Loucy (cell line): ENCODE data around the gene REC114.
"Not testable (repeated sequence)": the region's sequence is repeated elsewhere in the genome, so short reads cannot be mapped to it uniquely, and the experiment has no call there.

Experiments used
- H2AFZ ChIP-seq: fragments of 200-600 bp; sonication (generic); 2 replicates; pipeline ENCODE4 v1.6.0; 2016; ENCODE audit warnings: antibody characterized with exemption, mild to moderate bottlenecking, low read length, moderate library complexity
- H3F3A ChIP-seq: fragments of 200-600 bp; 2 replicates; pipeline ENCODE4 v1.6.0; 2016; ENCODE audit warnings: antibody characterized with exemption, low read depth, mild to moderate bottlenecking
- H3K27me3 ChIP-seq: fragments of 200-600 bp; sonication (generic); 2 replicates; pipeline ENCODE4 v1.6.1; 2014; ENCODE audit warnings: low read length, mild to moderate bottlenecking; ENCODE audit not compliant: insufficient read depth, poor library complexity, severe bottlenecking
- H3K36me3 ChIP-seq: fragments of 200-600 bp; sonication (generic); 2 replicates; pipeline ENCODE4 v1.6.1; 2016; ENCODE audit warnings: low read length; ENCODE audit not compliant: insufficient read depth
- H3K4me1 ChIP-seq: fragments of 200-600 bp; sonication (generic); 2 replicates; pipeline ENCODE4 v1.5.1; 2014; ENCODE audit warnings: low read length, mild to moderate bottlenecking; ENCODE audit not compliant: insufficient read depth, poor library complexity, severe bottlenecking
- H3K4me2 ChIP-seq: fragments of 200-600 bp; sonication (generic); 2 replicates; pipeline ENCODE4 v1.6.0; 2014; ENCODE audit warnings: antibody characterized with exemption, low read length, low read depth, mild to moderate bottlenecking; ENCODE audit not compliant: poor library complexity, severe bottlenecking
- H3K4me3 ChIP-seq: fragments of 200-600 bp; sonication (generic); 2 replicates; pipeline ENCODE4 v1.5.1; 2014; ENCODE audit warnings: low read length, mild to moderate bottlenecking, mixed read lengths; ENCODE audit not compliant: poor library complexity, severe bottlenecking
- H3K79me2 ChIP-seq: fragments of 200-600 bp; sonication (generic); 2 replicates; pipeline ENCODE4 v1.6.1; 2014; ENCODE audit warnings: low read length; ENCODE audit not compliant: insufficient read depth
- H3K9ac ChIP-seq: fragments of 200-600 bp; sonication (generic); 2 replicates; pipeline ENCODE4 v1.6.0; 2014; ENCODE audit warnings: mild to moderate bottlenecking, low read depth, low read length, moderate library complexity; ENCODE audit not compliant: poor library complexity, severe bottlenecking
- H3K9me2 ChIP-seq: fragments of 200-600 bp; sonication (generic); replicated peaks from 2 replicates; pipeline ENCODE4 v1.6.1; 2016; ENCODE audit warnings: low read depth, low read length, mixed read lengths
- H3K9me3 ChIP-seq: fragments of 200-600 bp; sonication (generic); 2 replicates; pipeline ENCODE4 v1.6.1; 2014; ENCODE audit warnings: mild to moderate bottlenecking, antibody characterized with exemption, low read length, low read depth; ENCODE audit not compliant: insufficient read depth
- H4K20me1 ChIP-seq: fragments of 200-600 bp; sonication (generic); 2 replicates; pipeline ENCODE4 v1.6.0; 2014; ENCODE audit warnings: antibody characterized with exemption, low read length, mild to moderate bottlenecking; ENCODE audit not compliant: insufficient read depth, poor library complexity, severe bottlenecking
- EZH2phosphoT487 ChIP-seq: fragments of 200-600 bp; IDR thresholded peaks from 2 replicates; pipeline ENCODE4 v1.6.1; 2018; ENCODE audit warnings: antibody characterized with exemption, mild to moderate bottlenecking, moderate library complexity, borderline replicate concordance
- TF ChIP-seq, protein P1 (sequence below): fragments of 200-600 bp; sonication (generic); conservative IDR thresholded peaks from 2 replicates; pipeline ENCODE4 v1.5.1; 2014; ENCODE audit warnings: mild to moderate bottlenecking, antibody characterized with exemption, low read length

Gene REC114

DNA sequence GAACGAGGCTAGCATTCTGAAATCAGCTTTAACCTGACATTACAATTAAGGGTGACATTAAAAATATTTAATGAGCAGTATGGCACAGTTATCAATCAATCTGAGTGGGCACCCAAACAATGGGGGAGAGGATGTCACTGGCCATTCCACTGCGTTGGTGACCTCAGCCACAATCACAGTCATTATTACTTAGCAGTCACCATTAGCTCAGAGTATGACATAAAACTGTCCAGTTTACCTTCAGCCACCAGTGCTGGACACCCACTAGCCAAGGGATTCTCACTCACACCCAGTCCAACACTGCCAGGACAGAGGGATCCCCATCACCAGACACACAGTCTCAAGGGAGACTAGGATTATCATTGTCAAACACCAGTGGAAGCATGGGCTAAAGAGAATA, 17.5 kb upstream of the REC114 start:
- no peak overlapping the region for H2AFZ ChIP-seq
- H3K79me2 ChIP-seq = no peaks in the 10 kb centered on the region
- H3K9me2 ChIP-seq = no peaks in the 10 kb centered on the region
- no peaks in the 10 kb centered on the region for H3K36me3 ChIP-seq
- no peak overlapping the region for H3K9ac ChIP-seq
- no peaks in the 10 kb centered on the region for H3K9me3 ChIP-seq
- no peaks in the 10 kb centered on the region for H3K4me1 ChIP-seq
- no peak for TF ChIP-seq EZH2phosphoT487
- TF ChIP-seq, protein P1, sequence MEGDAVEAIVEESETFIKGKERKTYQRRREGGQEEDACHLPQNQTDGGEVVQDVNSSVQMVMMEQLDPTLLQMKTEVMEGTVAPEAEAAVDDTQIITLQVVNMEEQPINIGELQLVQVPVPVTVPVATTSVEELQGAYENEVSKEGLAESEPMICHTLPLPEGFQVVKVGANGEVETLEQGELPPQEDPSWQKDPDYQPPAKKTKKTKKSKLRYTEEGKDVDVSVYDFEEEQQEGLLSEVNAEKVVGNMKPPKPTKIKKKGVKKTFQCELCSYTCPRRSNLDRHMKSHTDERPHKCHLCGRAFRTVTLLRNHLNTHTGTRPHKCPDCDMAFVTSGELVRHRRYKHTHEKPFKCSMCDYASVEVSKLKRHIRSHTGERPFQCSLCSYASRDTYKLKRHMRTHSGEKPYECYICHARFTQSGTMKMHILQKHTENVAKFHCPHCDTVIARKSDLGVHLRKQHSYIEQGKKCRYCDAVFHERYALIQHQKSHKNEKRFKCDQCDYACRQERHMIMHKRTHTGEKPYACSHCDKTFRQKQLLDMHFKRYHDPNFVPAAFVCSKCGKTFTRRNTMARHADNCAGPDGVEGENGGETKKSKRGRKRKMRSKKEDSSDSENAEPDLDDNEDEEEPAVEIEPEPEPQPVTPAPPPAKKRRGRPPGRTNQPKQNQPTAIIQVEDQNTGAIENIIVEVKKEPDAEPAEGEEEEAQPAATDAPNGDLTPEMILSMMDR = no peak
- H3F3A ChIP-seq = no peaks in the 10 kb centered on the region
- H3K27me3 ChIP-seq = no peaks in the 10 kb centered on the region
- no peak overlapping the region for H3K4me2 ChIP-seq
- H3K4me3 ChIP-seq = no peak overlapping the region
- no peaks in the 10 kb centered on the region for H4K20me1 ChIP-seq

DNA sequence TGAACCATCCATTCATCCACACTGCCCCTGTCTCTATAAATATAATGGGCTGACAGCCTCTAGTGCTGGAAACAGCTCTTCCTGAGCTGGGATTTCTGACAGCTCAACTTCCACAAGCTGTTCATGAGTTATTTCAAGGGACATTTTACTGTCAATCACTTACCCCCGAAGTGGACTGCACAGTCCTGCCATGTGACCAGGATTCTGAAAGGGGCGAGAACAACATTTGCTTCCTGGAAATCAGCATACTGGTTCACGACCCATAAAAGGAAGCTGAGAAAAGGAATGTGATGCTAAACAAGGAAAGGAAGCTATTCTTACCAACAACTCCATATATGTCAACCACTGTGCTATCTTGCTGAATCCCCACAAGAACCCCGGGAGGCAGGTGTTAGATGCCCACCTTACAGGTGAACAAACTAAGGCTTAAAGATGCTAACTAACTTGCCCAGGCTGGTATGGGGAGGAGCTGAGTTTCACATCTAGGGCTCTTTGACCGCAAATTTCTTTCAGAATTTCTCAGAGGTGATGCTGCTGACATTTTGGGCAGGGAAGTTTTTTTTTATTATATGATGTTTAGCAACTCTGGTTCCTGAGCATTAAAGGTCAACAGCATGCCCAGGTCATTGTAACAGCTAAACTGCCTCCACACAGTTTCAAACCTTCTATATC, 16.5 kb upstream of the REC114 start:
- Histone ChIP-seq H3K4me2 (no peak overlapping the region), H3K9ac (no peak overlapping the region), H3K9me2 (no peaks in the 10 kb centered on the region), H3K4me1 (no peaks in the 10 kb centered on the region), H3F3A (no peaks in the 10 kb centered on the region), H3K27me3 (no peaks in the 10 kb centered on the region), H3K4me3 (no peak overlapping the region), H2AFZ (no peak overlapping the region; the same call in 1 of the 2 replicates), H3K79me2 (no peaks in the 10 kb centered on the region), H3K36me3 (no peaks in the 10 kb centered on the region), H3K9me3 (no peaks in the 10 kb centered on the region), H4K20me1 (no peaks in the 10 kb centered on the region)
- TF ChIP-seq, protein P1 = no peak
- no peak for TF ChIP-seq EZH2phosphoT487

DNA sequence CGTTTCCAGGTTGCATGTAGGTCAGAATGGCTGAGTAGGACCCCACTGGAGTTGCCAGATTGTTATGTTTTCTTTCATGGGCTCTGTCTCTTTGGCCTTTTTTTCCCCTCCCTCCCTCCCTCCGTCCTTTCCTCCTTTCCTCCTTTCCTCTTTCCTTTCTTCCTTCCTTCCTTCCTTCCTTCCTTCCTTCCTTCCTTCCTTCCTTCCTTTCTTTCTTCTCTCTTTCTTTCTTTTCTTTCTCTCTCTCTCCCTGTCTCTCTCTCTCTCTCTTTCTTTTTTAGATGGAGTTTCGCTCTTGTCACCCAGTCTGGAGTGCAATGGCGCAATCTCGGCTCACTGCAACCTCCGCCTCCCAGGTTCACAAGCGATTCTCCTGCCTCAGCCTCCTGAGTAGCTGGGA, 11.6 kb upstream of the REC114 start:
- H2AFZ ChIP-seq, H3K9me3 ChIP-seq, H3K4me3 ChIP-seq, H3K36me3 ChIP-seq, H3K9ac ChIP-seq, H3K79me2 ChIP-seq, H3K9me2 ChIP-seq, H4K20me1 ChIP-seq, H3K27me3 ChIP-seq, H3K4me2 ChIP-seq, H3K4me1 ChIP-seq, H3F3A ChIP-seq: not testable (repeated sequence)

DNA sequence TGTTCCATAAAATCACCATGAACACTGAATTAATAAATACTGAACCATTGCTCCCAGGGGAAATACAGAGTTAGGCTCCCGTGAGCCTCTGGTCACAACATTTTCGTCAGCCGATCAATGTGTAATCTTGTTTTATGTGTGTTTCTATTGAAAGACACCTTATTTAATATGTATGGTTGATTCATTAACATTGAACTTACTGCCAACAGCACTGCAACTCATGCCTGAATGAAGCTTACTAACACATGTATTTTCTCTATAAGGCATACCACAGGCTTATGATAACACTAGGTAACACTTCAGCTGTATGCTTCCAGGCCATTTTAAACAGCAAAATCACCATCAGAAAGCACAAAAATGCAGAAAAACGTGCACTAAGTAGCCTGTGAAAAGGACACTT, 9.1 kb upstream of the REC114 start:
- Histone ChIP-seq H3K9ac (no peak overlapping the region), H3K9me2 (no peaks in the 10 kb centered on the region), H3K4me1 (peaks cover 6% of the 10 kb centered on the region), H3K9me3 (no peaks in the 10 kb centered on the region), H4K20me1 (no peaks in the 10 kb centered on the region), H3F3A (no peaks in the 10 kb centered on the region), H3K4me2 (no peak overlapping the region), H3K79me2 (no peaks in the 10 kb centered on the region), H3K36me3 (no peaks in the 10 kb centered on the region), H2AFZ (no peak overlapping the region), H3K27me3 (no peaks in the 10 kb centered on the region), H3K4me3 (no peak overlapping the region)
- TF ChIP-seq, protein P1 = no peak
- TF ChIP-seq EZH2phosphoT487 = no peak
